GM12878 (cell line): Measurements from ENCODE around the gene CCDC61.

Source experiments
- CTCF ChIP-seq, 3 experiments: IDR thresholded peaks in 2 of 3; conservative IDR thresholded peaks in 1 of 3; 2 replicates each; pipeline ENCODE4 v1.5.1; 2011; ENCODE audit warnings: low read depth in 3 of 3, low read length in 3 of 3, mild to moderate bottlenecking in 3 of 3, control low read depth in 2 of 3, moderate library complexity in 2 of 3, inconsistent platforms in 1 of 3, mixed read lengths in 1 of 3; ENCODE audit not compliant: control insufficient read depth in 2 of 3, insufficient read depth in 1 of 3; ENCODE audit errors: extremely low read depth in 1 of 3
- JUNB ChIP-seq: IDR thresholded peaks from 2 replicates; pipeline ENCODE4 v1.6.1; 2016; ENCODE audit warnings: antibody characterized with exemption, mild to moderate bottlenecking
- MYC ChIP-seq: IDR thresholded peaks from 2 replicates; pipeline ENCODE4 v1.6.1; 2011; ENCODE audit warnings: mild to moderate bottlenecking, low read length, moderate library complexity, inconsistent platforms; ENCODE audit not compliant: insufficient read depth, insufficient replicate concordance, insufficient read length, severe bottlenecking
- NFIC ChIP-seq: IDR thresholded peaks from 2 replicates; pipeline ENCODE4 v1.6.1; 2012; ENCODE audit warnings: low read depth, mild to moderate bottlenecking, inconsistent platforms, low read length, moderate library complexity
- POLR2A ChIP-seq: IDR thresholded peaks from 2 replicates; pipeline ENCODE4 v1.6.1; 2011; ENCODE audit warnings: low read depth, mild to moderate bottlenecking, low read length
- POLR2AphosphoS5 ChIP-seq: IDR thresholded peaks from 2 replicates; pipeline ENCODE4 v1.6.1; 2011; ENCODE audit warnings: mild to moderate bottlenecking, low read length, inconsistent platforms
- RELA ChIP-seq: fragments of 450-650 bp; IDR thresholded peaks from 2 replicates; pipeline ENCODE4 v1.8.0; 2014; ENCODE audit warnings: borderline replicate concordance; ENCODE audit not compliant: partially characterized antibody
- SIX5 ChIP-seq: IDR thresholded peaks from 2 replicates; pipeline ENCODE4 v1.6.1; 2011; ENCODE audit warnings: mild to moderate bottlenecking, low read depth, low read length, moderate library complexity; ENCODE audit not compliant: severe bottlenecking
- ZBTB11 ChIP-seq: fragments of 450-650 bp; formaldehyde crosslinking; IDR thresholded peaks from 2 replicates; pipeline ENCODE4 v1.5.0; 2022; ENCODE audit warnings: mild to moderate bottlenecking, missing genetic modification characterization
- TF ChIP-seq, protein P1 (sequence below): IDR thresholded peaks from 2 replicates; pipeline ENCODE4 v1.6.1; 2011; ENCODE audit warnings: low read depth, mild to moderate bottlenecking, low read length, moderate library complexity, borderline replicate concordance; ENCODE audit errors: extremely low read depth

- TF ChIP-seq RELA (no peak), POLR2AphosphoS5 (no peak), POLR2A (no peak), SIX5 (no peak), CTCF (IDR thresholded peaks at IDR 0.05 in 2 of 3, conservative IDR thresholded peaks at IDR 0.05 in 1 of 3; ENCODE audit: control insufficient read depth in 2 of 3, extremely low read depth in 1 of 3, insufficient read depth in 1 of 3, low read depth in 3 of 3, low read length in 3 of 3) (no peak), NFIC (no peak), ZBTB11 (CRISPR knock-in tag) (no peak), MYC (no peak), JUNB (no peak)
- TF ChIP-seq, protein P1, sequence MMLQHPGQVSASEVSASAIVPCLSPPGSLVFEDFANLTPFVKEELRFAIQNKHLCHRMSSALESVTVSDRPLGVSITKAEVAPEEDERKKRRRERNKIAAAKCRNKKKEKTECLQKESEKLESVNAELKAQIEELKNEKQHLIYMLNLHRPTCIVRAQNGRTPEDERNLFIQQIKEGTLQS = no peak
Observed at GRCh38 chr19:45981350-45981749, 13.9 kb upstream of the CCDC61 start.
